ENCODE measurements around the gene B9D1. TPM values are rescaled to one million over a fixed set of nuclear protein-coding genes. Genes with fewer than 3 reads are reported as not detected.

The B9D1 gene
- total and polyA plus RNA-seq, 11 donors, result 5.6 to 27.9 (median 10.7) TPM

DNA sequence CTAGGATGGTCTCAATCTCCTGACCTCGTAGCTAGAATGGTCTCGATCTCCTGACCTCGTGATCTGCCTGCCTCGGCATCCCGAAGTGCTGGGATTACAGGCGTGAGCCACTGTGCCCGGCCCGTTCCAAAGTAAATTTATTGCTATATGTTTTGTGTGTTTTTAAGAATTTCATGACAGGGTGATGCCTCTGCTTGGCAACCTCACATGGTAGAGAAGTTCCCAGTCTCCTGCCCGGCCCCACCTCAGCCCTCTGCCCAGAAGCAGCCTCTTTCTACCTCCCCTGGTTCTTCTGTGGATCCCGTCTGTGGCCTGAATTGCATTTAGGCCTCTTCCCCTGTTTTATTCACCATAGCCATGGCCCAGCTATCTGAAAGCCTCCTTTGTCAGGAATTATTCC, 55.0 kb downstream of the B9D1 start:
- no peak for ATAC-seq
- Histone ChIP-seq H3K36me3 (peaks cover 0 to 31% (median 16%) of the 10 kb centered on the region in 9 donors), H3K4me3 (no peak overlapping the region), H3K27me3 (peaks cover 0 to 35% (median 0%) of the 10 kb centered on the region in 9 donors), H3K27ac (no peak overlapping the region), H3K4me1 (peaks cover 6 to 67% (median 55%) of the 10 kb centered on the region in 12 donors), H3K9me3 (no peaks in the 10 kb centered on the region)
- 97 to 98% (median 98%) methylated on average over 10 of the region's 10 CpGs for WGBS, 4 donors
- TF ChIP-seq, protein P1, sequence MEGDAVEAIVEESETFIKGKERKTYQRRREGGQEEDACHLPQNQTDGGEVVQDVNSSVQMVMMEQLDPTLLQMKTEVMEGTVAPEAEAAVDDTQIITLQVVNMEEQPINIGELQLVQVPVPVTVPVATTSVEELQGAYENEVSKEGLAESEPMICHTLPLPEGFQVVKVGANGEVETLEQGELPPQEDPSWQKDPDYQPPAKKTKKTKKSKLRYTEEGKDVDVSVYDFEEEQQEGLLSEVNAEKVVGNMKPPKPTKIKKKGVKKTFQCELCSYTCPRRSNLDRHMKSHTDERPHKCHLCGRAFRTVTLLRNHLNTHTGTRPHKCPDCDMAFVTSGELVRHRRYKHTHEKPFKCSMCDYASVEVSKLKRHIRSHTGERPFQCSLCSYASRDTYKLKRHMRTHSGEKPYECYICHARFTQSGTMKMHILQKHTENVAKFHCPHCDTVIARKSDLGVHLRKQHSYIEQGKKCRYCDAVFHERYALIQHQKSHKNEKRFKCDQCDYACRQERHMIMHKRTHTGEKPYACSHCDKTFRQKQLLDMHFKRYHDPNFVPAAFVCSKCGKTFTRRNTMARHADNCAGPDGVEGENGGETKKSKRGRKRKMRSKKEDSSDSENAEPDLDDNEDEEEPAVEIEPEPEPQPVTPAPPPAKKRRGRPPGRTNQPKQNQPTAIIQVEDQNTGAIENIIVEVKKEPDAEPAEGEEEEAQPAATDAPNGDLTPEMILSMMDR (IDR thresholded peaks at IDR 0.05), result no peak
- no peak for TF ChIP-seq POLR2A (IDR thresholded peaks at IDR 0.05)
- intact Hi-C loops (cut with DNase I), result no loop called here
- DNase-seq, result no peak

DNA sequence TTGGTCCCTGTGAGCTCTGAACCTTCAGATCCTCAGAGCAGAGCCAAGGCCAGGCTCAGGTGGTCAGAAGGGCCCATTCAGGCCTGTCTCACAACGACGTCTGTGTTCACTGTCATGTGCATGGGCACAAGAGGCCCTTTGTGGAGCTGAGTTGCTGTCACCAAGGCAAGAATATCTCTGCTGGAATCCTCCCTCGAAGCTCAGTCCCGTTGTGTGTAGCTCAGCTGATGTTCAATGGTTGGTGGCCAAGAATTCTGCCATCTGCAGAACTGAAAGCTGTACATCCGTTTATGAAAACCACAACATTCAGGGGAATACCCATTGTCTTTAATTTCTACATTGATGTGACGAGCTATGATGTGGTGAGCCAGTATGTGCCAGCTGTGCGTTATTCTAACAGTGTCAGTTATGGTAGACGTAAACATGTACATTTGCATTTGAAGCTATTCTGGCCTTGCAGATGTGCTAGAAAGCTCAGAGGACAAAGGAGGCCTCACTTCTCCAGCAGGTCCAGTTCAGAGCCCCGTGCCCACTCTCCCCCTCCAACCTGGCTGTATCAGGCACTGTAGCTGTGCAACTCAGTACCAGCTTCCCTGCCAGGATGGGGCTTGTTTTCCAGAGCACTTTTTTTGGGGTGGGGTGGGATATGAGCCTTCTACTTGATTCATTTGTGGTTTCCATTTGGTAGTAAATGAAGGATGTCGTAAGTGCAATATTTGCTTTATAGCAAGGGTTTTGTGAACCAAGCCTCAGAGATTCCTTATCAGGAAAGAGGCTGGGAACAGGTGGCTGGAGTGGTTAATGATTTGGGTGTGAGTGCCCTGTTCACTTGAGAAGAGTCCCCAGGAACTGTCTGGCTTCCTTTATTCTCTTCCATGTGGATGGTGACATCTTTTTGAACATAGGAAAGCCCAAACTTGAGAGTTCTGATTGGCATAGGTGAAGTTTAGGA, 56.1 kb downstream of the B9D1 start:
- 57 to 65% (median 61%) methylated on average over 9 to 10 of the region's 10 CpGs for WGBS, 4 donors
- Histone ChIP-seq H3K27ac (peak overlapping the region in 4 of 12 donors; percentile 23 to 75 (median 48)), H3K36me3 (peaks cover 0 to 20% (median 5%) of the 10 kb centered on the region in 9 donors), H3K4me1 (peaks cover 9 to 67% (median 60%) of the 10 kb centered on the region in 12 donors), H3K9me3 (no peaks in the 10 kb centered on the region), H3K27me3 (peaks cover 0 to 40% (median 0%) of the 10 kb centered on the region in 9 donors), H3K4me3 (no peak overlapping the region)
- ATAC-seq (no peak), DNase-seq (no peak)
- intact Hi-C loops (cut with DNase I), result no loop called here
- TF ChIP-seq POLR2A (IDR thresholded peaks at IDR 0.05), result no peak
- TF ChIP-seq, protein P1 (IDR thresholded peaks at IDR 0.05), result no peak

DNA sequence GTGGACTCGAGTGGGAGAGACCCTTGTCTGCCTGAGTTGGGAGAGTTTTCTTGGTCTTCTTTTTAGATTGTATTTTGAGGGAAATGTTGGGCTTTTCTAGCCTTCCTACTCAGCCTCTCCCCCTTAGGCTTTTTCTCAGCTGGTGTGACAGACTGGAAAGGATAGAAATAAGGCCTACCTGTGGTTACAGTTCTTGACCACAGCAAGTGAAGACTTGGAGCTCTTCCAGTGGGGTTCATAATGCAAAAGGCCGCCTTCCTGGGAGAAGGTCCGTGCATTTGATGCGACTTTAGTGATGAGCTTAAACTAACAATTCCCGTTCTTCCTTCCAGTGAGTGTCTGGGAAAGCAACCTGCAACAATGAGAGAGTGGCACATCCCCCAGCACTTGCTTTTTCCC, 56.8 kb downstream of the B9D1 start:
- ATAC-seq, result no peak
- TF ChIP-seq POLR2A (IDR thresholded peaks at IDR 0.05), result no peak
- no peaks in the 10 kb centered on the region for H3K9me3 ChIP-seq
- H3K27me3 ChIP-seq, result peaks cover 0 to 45% (median 0%) of the 10 kb centered on the region in 9 donors
- H3K36me3 ChIP-seq, result peaks cover 0 to 13% (median 5%) of the 10 kb centered on the region in 9 donors
- intact Hi-C loops (cut with DNase I), result no loop called here
- peaks cover 9 to 68% (median 58%) of the 10 kb centered on the region in 12 donors for H3K4me1 ChIP-seq
- WGBS, 4 donors, result 86 to 95% (median 89%) methylated on average over 5 of the region's 5 CpGs
- DNase-seq, result no peak
- peak overlapping the region in 4 of 12 donors; percentile 23 to 75 (median 48) for H3K27ac ChIP-seq
- H3K4me3 ChIP-seq, result no peak overlapping the region

DNA sequence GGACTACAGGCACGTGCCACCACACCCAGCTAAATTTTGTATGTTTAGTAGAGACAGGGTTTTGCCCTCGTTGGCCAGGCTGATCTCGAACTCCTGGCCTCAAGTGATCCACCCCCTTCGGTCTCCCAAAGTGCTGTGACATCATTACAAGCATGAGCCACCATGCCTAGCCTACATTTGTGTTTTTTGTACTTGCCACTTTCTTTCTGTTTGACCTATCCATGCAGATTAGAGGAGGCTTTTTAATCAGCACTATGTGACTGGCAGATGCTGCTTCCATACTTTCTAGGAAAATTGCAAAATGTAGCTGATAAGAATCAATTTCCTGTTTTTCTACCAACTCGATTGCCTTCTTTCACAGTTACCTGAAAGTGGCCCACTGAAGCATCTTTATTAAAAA, 57.3 kb downstream of the B9D1 start:
- Histone ChIP-seq H3K36me3 (peaks cover 0 to 10% (median 5%) of the 10 kb centered on the region in 9 donors), H3K9me3 (no peaks in the 10 kb centered on the region), H3K27me3 (peaks cover 0 to 49% (median 0%) of the 10 kb centered on the region in 9 donors), H3K4me1 (peaks cover 9 to 71% (median 55%) of the 10 kb centered on the region in 12 donors), H3K4me3 (no peak overlapping the region), H3K27ac (peak overlapping the region in 5 of 12 donors; percentile 23 to 75 (median 70))
- TF ChIP-seq POLR2A (IDR thresholded peaks at IDR 0.05), result no peak
- TF ChIP-seq, protein P1 (IDR thresholded peaks at IDR 0.05), result no peak
- DNase-seq (no peak), ATAC-seq (no peak)
- 79 to 84% (median 80%) methylated on average over 5 of the region's 5 CpGs for WGBS, 4 donors
- intact Hi-C loops (cut with DNase I), result no loop called here

All from heart left ventricle (tissue), 16 donors.